Osteocyte (in vitro differentiated cells): Measurements from ENCODE around the gene TOP3B. TPM values are rescaled to one million over a fixed set of nuclear protein-coding genes. Genes with fewer than 3 reads are reported as not detected.

Experiments
- DNase-seq: peaks from one replicate; pipeline ENCODE4 v3.0.0; 2021; ENCODE audit warnings: mixed read lengths; ENCODE audit not compliant: unreplicated experiment; ENCODE audit errors: extremely low spot score
- H3K27ac Mint-ChIP-seq: one replicate; pipeline ENCODE4 v1.8.0; 2021; ENCODE audit warnings: mild to moderate bottlenecking, mixed read lengths; ENCODE audit not compliant: unreplicated experiment
- H3K27me3 Mint-ChIP-seq: one replicate; pipeline ENCODE4 v1.8.0; 2021; ENCODE audit warnings: mixed read lengths; ENCODE audit not compliant: unreplicated experiment
- H3K36me3 Mint-ChIP-seq: one replicate; pipeline ENCODE4 v1.8.0; 2021; ENCODE audit warnings: mixed read lengths; ENCODE audit not compliant: unreplicated experiment
- H3K4me1 Mint-ChIP-seq: one replicate; pipeline ENCODE4 v1.8.0; 2021; ENCODE audit warnings: mixed read lengths; ENCODE audit not compliant: unreplicated experiment
- H3K4me3 Mint-ChIP-seq: one replicate; pipeline ENCODE4 v1.8.0; 2021; ENCODE audit warnings: mild to moderate bottlenecking, moderate library complexity, mixed read lengths; ENCODE audit not compliant: unreplicated experiment
- H3K9me3 Mint-ChIP-seq: one replicate; pipeline ENCODE4 v1.8.0; 2021; ENCODE audit warnings: mixed read lengths; ENCODE audit not compliant: unreplicated experiment
- total RNA-seq: library from RNA; stranded (reverse); gene quantifications from 2 replicates; pipeline ENCODE4 v1.2.1, GENCODE V29; 2021
- TF ChIP-seq, protein P1 (sequence below): fragments of 200-600 bp; sonication (generic); IDR thresholded peaks from 2 replicates; pipeline ENCODE4 v1.5.0; 2021; ENCODE audit warnings: antibody characterized with exemption, mild to moderate bottlenecking, moderate library complexity

The TOP3B gene
- total RNA-seq, 1 donor from 2014 or later, result 46.0 TPM

DNA sequence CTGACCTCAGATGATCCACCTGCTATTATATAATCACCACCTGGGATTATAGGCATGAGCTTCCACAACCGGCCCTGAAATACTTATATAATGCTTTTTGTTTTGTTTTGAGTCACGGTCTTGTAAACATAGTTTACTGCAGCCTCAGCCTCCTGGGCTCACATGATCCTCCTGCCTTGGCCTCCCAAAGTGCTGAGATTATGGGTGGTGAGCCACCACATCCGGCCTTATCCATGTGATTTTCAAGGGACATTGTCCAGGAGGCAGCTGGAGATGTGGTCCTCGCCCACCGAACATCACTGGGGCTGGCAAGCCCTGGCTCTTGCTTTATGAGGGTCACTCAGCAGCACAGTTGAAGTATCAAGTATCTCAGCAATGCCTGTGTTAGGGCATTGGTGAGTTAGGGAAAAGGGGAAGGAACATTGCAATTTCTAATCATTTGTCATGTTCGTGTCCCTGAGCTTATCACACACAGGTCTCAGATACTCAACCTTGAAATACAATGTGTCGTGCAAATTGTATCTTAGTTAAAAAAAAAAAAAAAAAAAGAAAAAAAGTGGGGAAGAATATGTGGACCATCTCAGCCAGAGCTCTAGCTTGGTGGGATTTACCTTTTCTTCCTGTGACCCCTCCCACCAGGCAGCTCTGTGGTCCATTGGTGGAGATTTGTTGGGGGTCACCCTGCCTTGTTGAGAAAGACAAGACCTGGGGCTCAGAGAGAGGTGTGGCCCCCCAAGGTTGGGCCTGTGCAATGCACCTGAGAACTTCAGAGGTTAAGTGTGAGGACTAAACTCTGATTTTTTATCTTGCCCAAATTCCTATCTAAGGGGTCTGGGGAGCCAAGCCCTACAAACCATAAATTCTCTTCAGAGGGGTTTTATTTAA lies 74.7 kb downstream of the TOP3B start:
- no peaks in the 10 kb centered on the region for H3K9me3 Mint-ChIP-seq
- H3K27me3 Mint-ChIP-seq, result no peaks in the 10 kb centered on the region
- no peaks in the 10 kb centered on the region for H3K36me3 Mint-ChIP-seq
- no peaks in the 10 kb centered on the region for H3K4me1 Mint-ChIP-seq
- TF ChIP-seq, protein P1, sequence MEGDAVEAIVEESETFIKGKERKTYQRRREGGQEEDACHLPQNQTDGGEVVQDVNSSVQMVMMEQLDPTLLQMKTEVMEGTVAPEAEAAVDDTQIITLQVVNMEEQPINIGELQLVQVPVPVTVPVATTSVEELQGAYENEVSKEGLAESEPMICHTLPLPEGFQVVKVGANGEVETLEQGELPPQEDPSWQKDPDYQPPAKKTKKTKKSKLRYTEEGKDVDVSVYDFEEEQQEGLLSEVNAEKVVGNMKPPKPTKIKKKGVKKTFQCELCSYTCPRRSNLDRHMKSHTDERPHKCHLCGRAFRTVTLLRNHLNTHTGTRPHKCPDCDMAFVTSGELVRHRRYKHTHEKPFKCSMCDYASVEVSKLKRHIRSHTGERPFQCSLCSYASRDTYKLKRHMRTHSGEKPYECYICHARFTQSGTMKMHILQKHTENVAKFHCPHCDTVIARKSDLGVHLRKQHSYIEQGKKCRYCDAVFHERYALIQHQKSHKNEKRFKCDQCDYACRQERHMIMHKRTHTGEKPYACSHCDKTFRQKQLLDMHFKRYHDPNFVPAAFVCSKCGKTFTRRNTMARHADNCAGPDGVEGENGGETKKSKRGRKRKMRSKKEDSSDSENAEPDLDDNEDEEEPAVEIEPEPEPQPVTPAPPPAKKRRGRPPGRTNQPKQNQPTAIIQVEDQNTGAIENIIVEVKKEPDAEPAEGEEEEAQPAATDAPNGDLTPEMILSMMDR, result no peak
- H3K4me3 Mint-ChIP-seq, result no peak overlapping the region
- H3K27ac Mint-ChIP-seq, result no peak overlapping the region
- DNase-seq, result no peak

Other genes starting within 250 kb of the TOP3B start
- gene YPEL1, start 247.0 kb downstream of the TOP3B start, total RNA-seq, result 14.7 and 15.1 TPM in 2 replicates
- gene MAPK1, start 115.1 kb downstream of the TOP3B start, total RNA-seq, result 154 and 159 TPM in 2 replicates
- 37.6 and 40.2 TPM in 2 replicates for gene PPM1F, start 29.9 kb downstream of the TOP3B start, total RNA-seq